DND-41 (cell line): Measurements from ENCODE around the gene DCC.

ENCODE experiments used
- EZH2 ChIP-seq: IDR thresholded peaks from 3 replicates; pipeline ENCODE4 v1.6.1; 2012; ENCODE audit warnings: borderline replicate concordance, low read depth, mild to moderate bottlenecking, moderate library complexity, low read length, inconsistent platforms; ENCODE audit not compliant: severe bottlenecking
- TF ChIP-seq, protein P1 (sequence below): IDR thresholded peaks from 2 replicates; pipeline ENCODE4 v1.5.1; 2012; ENCODE audit warnings: borderline replicate concordance, low read length, moderate library complexity, mild to moderate bottlenecking; ENCODE audit not compliant: poor library complexity, severe bottlenecking; ENCODE audit errors: extremely low read depth

- TF ChIP-seq, protein P1, sequence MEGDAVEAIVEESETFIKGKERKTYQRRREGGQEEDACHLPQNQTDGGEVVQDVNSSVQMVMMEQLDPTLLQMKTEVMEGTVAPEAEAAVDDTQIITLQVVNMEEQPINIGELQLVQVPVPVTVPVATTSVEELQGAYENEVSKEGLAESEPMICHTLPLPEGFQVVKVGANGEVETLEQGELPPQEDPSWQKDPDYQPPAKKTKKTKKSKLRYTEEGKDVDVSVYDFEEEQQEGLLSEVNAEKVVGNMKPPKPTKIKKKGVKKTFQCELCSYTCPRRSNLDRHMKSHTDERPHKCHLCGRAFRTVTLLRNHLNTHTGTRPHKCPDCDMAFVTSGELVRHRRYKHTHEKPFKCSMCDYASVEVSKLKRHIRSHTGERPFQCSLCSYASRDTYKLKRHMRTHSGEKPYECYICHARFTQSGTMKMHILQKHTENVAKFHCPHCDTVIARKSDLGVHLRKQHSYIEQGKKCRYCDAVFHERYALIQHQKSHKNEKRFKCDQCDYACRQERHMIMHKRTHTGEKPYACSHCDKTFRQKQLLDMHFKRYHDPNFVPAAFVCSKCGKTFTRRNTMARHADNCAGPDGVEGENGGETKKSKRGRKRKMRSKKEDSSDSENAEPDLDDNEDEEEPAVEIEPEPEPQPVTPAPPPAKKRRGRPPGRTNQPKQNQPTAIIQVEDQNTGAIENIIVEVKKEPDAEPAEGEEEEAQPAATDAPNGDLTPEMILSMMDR, result no peak
- TF ChIP-seq EZH2, result no peak
These were observed 164.6 kb downstream of the DCC start for GRCh38 chr18:52504589-52504988.
